Glomerular endothelial cell (primary cell): ENCODE results near the gene PSMB3. TPM values are rescaled to one million over a fixed set of nuclear protein-coding genes. Genes with fewer than 3 reads are reported as not detected.
"Not testable (repeated sequence)": the region's sequence is repeated elsewhere in the genome, so short reads cannot be mapped to it uniquely, and the experiment has no call there.

Source experiments
- DNase-seq: peaks from one replicate; pipeline ENCODE4 v3.0.0-alpha.2; 2011; ENCODE audit warnings: low read depth, low spot score; ENCODE audit errors: extremely low read depth
- total RNA-seq: library from RNA; depleted of rRNA; stranded (reverse); fragments of >200 nt; gene quantifications from 2 replicates; pipeline ENCODE4 v1.2.3, GENCODE V29; 2015

The PSMB3 gene
- total RNA-seq, 1 donor from 2014 or later: 207 TPM

DNA sequence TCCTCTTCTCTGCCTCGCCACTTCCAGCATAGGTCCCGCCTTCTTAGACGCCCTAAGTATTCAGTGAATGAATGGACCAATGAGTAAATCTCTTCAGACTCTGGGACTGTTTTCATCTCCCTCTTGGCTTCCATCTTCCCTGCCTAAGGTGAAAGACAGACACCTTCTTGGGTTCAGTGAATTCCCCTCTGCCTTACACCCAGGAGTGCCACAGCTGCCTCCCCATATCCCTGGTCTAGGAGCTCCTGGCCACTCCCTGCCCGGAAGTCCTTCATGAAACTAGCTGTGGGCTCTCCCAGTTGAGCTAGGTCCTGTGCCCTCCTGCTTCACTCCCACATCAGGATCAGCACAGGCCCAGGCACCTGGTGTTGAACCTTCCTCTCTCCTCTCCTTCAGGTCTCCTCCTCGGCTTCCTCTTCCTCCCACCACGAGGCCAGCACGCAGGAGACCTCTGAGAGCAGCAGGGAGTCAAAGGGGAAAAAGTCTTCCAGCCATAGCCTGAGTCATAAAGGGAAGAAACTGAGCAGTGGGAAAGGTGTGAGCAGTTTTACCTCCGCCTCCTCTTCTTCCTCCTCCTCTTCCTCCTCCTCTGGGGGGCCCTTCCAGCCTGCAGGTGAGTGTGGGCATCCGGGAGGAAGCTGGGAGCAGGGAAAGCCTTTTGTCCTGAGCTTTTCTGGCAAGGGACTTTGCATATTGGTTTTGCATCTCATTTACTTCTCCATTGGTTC is 37.2 kb upstream of the PSMB3 start:
- no peak for DNase-seq

DNA sequence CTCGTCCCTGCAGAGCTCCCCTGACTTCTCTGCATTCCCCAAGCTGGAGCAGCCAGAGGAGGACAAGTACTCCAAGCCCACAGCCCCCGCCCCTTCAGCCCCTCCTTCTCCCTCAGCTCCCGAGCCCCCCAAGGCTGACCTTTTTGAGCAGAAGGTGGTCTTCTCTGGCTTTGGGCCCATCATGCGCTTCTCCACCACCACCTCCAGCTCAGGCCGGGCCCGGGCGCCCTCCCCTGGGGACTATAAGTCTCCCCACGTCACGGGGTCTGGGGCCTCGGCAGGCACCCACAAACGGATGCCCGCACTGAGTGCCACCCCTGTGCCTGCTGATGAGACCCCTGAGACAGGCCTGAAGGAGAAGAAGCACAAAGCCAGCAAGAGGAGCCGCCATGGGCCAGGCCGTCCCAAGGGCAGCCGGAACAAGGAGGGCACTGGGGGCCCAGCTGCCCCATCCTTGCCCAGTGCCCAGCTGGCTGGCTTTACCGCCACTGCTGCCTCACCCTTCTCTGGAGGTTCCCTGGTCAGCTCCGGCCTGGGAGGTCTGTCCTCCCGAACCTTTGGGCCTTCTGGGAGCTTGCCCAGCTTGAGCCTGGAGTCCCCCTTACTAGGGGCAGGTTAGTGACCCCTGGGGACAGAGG is 36.1 kb upstream of the PSMB3 start:
- DNase-seq: no peak

DNA sequence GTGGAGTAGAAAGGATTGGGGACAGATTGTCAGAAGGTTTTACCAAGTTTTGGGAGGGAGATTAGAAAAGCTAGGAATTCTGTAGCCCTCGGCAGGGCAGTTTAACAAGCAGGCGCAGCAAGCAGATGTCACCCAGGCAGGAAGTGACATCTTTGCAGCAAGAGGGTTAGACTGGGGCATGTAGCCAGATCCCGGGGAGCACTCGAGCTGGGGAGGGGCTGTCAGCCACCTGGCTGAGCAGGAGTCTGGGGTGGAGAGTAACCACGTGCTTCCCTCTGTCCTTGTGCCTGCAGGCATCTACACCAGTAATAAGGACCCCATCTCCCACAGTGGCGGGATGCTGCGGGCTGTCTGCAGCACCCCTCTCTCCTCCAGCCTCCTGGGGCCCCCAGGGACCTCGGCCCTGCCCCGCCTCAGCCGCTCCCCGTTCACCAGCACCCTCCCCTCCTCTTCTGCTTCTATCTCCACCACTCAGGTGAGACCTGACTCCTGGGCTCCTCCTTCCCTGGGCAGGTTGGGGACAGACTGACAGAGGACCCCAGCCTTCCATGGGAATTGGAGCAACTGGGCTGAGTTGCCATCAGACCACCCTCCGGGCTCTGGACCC is 35.3 kb upstream of the PSMB3 start:
- DNase-seq: no peak

DNA sequence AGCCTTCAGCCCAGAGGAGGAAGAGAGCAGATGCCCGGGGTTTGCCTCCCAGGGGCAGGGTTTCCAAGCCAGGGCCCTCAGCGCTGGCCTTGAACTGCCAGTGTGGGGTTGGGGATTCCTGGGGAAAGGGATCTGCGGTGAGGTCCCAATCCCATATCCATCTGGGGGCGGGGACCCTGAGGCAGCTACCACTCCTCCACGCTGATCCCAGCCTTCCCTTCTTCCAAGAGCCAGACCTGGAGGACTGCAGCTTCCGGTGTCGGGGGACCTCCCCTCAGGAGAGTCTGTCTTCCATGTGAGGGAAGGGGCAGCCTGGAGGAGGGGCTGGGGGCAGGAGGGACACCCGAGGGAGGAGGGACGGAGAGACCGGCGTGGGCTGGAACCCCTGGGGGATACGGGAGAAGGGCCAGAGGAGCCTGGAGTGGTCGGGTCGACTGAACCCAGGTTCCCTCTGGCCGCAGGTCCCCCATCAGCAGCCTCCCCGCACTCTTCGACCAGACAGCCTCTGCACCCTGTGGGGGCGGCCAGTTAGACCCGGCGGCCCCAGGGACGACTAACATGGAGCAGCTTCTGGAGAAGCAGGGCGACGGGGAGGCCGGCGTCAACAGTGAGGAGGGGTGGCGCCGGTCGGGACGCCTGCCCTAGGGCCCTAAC is 33.1 kb upstream of the PSMB3 start:
- no peak for DNase-seq

DNA sequence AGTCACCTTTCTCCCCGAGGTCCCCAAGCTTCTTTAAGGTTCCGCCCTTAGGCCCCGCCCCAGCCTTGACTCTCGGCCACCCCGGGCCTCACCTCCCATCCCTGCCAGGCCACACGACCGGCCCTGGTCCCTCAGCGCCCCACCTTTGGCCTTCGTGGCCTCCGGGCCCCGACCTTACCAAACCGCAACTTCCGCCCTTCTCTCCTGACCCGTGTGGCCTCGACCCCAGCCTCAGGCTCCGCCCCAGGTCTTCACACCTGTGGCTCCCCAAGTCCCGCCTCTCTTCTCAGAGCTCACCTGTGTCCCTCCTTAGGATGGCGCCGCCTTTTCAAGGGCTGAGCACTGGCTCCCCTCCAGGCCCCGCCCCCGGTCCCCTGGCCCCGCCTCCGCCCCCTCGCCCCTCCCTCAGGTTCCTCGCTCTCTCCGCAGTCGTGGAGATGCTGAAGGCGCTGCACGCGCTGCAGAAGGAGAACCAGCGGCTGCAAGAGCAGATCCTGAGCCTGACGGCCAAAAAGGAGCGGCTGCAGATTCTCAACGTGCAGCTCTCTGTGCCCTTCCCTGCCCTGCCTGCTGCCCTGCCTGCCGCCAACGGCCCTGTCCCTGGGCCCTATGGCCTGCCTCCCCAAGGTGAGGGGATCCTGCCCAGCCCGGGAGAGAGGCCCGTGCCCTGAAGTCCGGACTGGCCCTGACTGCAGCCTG is 32.4 kb upstream of the PSMB3 start:
- no peak for DNase-seq

DNA sequence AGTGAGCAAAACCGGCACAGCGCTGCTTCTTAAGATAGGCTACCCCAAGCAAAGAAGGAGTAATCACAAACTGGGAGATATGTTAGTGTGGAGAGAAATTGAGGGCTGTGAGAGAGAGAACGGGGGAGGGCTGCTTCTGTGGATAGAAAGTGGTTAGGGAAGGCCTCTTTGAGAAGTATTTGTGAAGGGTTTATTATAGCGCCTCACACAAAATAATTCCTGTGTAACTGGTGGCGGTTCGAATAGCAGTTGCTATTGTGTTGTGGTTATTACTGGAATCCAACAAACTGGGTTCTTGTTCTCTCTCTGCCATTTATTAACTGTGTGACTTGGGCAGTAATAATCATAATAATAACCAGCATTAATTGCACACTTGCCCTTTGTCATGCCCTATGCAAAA is 31.6 kb upstream of the PSMB3 start:
- no peak for DNase-seq

DNA sequence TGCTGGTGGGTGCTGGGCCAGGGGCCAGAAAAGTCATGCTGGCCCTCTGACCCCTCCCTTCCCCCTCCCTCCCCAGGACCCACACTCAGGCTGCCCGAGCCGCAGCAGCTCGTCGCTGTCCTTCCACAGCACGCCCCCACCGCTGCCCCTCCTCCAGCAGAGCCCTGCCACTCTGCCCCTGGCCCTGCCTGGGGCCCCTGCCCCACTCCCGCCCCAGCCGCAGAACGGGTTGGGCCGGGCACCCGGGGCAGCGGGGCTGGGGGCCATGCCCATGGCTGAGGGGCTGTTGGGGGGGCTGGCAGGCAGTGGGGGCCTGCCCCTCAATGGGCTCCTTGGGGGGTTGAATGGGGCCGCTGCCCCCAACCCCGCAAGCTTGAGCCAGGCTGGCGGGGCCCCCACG is 30.7 kb upstream of the PSMB3 start:
- DNase-seq: no peak

DNA sequence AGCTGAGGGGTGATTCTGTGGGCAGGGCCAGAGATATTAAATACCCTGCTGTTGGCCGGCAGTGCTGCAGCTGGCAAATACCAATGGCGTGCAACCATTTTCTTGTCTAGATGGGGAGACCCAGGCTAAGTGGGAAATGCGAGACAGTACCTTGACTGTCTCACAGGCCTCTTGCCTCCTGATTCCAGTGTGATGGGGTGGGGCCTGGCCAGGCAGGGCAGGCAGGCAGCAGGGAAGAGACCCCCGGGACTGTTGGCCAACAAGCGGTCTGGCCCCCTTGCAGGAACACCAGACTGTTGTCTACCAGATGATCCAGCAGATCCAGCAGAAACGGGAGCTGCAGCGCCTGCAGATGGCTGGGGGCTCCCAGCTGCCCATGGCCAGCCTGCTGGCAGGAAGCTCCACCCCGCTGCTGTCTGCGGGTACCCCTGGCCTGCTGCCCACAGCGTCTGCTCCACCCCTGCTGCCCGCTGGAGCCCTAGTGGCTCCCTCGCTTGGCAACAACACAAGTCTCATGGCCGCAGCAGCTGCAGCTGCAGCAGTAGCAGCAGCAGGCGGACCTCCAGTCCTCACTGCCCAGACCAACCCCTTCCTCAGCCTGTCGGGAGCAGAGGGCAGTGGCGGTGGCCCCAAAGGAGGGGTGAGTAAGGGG is 28.1 kb upstream of the PSMB3 start:
- no peak for DNase-seq

DNA sequence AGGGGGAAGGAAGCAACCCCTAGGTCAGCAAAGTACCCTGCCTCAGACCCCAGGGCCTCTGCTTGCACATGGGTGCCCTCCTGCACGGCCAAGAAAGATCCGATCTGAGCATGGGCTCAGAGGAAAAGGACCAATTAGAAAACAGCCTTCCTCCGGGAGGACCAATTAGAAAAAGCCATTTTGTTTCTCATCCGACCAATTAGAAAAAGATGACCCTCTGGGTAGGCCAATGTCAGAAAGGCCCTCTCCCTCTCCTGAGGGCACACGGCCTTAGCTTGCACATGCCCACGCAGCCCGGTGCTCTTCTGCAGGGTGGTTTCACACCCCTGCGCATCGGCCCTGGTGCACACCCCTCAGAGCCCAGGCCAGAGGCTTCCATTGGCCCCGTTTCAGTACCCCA is 27.5 kb upstream of the PSMB3 start:
- no peak for DNase-seq

DNA sequence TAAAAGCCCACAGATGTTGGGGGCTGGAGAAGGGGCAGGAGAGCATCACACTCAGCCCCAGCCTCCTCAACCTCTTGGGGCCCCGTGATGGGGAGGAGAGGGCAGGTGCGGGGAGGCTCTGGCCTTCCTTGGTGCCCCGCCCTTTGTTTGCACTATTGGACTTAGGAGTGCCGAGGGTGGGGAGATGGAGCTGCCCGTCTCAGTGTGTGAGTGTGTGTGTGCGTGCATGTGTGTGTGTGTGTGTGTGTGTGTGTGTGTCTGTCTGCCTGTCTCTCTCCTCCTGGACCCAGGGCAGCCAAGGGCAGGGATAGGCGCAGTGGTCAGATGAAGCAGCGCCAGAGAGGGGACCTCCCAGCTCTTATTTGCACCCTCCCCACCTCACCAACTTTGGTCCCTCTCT is 26.4 kb upstream of the PSMB3 start:
- DNase-seq: not testable (repeated sequence)

DNA sequence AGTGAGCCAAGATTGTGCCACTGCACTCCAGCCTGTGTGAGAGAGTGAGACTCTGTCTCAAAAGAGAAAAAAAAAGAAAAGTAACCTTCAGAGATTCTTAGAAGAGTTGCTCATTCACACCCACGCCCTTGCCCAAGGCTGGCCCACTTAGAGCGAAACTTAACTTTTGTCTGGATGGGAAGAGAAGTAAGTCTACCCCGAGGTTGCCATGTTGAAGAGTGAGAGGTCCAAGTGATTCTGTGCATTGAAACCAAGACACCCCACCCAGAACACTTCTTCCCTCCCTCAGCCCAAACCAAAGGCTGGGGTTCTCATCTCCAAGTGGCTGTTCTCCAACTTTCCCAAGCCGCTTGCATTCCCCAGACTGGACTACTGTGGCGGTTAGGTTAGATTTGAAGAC is 24.8 kb upstream of the PSMB3 start:
- DNase-seq: no peak

DNA sequence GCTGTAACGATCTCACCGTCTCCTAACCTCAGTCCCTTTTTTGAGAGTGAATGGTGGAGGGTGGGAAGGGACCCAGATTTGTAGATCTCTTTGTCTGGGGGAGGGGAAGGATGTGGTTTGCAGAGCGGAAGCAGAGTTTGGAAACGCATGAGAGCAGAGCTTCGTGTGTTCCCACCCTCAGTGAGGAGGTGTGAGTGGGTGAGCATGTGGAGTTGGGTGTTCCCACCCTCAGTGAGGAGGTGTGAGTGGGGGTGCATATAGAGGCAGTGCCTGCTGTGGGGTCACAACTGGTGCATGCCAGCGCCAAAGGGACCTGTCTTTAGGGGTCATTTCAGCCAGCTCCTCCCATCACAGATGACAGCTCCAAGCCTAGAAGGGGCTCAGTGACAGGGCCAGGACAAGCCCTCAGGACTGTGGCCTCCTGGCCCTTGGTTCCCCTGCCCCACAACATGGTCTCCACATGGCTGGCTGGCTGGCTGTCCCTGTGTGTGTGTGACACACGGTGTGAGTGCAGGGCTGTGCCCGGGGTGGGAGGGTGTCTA is 24.2 kb upstream of the PSMB3 start:
- DNase-seq: no peak

DNA sequence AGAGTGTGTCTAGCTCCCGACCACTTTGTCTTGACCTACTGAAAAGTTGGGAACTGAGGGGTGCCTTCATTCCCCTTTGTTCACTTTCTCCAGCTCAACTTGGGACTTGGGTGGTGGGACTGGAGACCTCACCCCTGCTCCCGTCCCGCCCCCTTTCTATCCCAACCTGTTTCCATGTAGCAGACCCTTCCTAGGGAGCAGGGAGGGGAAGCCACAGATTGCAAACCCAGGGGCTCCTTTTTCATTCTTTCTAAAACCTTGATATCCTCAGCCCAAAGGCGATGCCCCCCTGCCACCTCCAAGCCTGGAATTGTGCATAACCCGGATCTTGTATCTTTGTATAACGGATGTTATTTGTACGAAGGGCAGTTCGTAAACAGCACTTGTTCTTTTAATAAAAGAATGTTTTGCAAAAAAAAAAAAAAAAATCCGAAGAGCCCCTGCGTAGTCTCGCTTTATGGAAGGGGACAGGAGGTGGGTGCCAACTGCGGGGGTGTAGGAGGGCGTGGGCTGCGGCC is 23.1 kb upstream of the PSMB3 start:
- DNase-seq: no peak

DNA sequence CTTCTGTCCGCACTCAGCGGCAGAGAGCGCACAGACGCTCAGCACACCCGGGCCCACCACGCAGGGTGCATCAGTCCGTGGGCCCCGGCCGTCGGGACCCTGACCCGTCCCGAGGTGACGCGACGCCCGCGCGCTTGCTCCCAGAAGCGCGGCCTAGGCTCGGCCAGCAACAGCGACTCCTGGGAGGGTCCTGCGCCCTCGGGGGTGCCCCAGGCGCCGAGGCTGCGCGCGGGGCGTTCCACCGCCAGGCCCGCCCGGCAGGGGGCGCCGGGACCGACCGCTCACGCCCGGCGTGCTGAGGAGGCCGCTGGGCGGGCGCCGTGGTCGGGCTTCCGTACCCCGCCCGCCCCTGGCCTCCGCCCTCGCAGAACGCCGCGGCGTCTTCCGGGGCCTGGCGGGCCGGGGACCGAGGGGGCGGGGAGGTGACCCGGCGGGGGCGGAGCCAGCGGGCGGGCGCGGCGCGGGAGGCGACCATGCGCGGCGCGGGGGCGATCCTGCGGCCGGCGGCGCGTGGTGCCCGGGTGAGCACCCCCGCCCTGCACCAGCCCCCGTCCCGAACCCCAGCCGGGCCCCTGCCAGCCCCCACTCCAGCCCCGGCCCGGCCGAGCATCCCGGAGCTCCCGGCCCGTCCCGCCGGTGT is 22.5 kb upstream of the PSMB3 start, which contains the start of gene CISD3:
Gene CISD3 (plus strand): TSS at position 456 of the 640 bp plus-strand sequence. CDS start 18 bp downstream, at position 474.
- DNase-seq: no peak

DNA sequence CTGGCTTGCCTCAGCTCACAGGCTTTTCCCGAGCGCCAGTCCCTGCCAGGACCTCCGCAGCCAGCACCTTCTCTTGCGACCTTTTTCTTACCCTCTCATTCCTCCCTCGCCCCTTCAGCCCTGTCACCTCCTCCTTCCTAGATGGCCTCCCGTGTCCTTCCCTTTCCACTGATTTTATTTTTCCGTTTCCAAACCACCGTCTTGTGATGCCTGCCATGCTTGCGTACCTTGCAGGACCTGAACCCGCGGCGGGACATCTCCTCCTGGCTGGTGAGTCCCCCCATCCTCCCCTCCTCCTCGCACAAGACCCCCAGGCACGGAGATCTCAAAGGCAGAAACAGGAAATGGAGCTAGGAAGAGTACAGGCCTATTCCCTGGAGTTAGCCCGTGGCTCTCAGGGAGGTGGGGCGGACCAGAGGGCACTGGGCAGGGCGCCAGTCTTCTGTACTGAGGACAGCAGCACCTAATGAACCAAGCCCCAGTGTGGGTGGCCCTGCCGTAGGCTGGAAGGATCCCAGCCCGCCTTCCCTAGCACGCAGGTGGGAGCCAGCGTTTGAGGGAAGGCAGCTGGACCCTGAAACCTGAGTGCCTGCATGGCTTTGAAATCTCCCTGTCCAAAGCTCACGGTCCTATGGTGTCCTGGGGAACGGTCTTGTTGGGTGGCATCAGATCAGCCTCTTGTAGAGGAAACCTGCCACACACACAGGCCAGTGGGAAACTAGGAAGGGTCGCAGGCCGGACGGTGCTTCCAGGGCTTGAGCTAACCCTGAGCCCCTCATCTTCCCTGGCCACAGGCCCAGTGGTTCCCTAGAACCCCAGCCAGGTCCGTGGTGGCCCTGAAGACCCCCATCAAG is 21.8 kb upstream of the PSMB3 start:
- DNase-seq: no peak

DNA sequence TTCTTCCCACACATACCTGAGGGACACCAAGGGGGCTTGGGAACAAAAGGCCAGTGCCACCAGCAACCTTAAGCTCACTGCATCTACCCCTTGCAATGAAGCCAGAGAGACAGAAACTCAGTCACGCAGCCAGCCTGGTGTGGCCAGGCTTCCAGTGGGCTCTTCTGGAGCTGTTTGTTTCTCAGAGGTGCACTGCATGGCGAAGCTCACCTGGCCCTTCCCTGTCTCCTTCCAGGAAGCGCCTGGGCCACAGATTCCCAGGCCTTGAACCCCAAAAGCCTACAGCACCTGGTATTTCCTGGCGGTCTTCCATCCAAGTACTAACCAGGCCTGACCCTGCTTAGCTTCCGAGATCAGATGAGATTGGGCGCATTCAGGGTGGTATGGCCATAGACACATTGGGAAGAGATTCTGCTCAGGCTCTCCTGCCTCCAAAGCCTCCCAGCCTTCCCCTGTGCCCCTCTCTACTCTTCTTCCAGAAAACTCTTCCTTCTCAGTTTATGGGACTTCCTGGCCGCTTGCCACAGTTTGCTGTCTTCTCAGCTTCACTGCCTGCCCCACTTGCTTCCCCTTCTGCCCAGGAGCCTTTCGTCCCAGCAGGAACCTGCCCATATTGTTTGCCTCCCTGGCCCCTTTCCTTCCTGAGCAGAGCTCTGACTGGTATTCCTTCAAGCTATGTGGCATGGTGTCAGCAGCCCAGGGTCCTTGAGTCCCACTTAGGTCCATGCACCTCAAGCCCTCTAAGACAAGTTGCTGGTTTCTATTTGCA is 20.8 kb upstream of the PSMB3 start:
- no peak for DNase-seq

DNA sequence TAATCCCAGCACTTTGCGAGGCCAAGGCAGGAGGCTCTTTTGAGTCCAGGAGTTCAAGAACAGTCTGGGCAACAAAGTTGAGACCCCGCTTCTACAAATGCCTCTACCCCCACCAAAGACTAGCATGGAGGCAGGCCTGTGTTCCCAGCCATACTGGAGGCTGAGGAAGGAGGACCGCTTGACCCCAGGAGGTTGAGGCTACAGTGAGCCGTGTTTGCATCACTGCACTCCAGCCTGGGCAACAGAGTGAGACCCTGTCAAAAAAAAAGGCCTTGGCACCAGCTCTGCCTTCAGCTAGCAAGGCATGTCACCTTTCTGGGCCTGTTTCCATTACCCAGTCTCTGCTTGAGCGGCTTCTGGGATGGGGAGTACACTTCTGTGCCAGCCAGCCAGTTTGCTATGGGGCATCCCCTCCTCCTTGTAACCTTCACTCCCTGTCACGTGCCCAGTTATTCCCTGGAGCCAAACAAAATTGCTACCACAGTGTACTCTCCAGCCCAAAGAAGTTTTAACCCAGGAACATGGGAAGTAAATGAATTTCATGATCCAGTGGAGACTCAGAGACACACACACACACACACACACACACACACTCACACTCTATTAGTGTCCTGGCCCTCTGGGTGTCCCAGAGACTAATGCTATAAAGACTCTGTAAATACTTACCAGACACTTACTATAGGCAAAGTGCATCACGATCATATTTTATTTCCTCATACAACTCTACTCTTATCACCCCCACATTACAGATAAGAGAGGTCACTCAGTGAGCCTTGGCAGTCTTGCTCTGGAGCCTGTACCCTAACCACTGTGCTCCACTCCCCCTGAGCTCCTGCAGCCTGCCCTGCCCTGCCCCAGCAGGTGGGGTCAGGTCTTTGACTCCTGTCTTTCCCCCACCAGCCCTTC is 19.9 kb upstream of the PSMB3 start:
- no peak for DNase-seq
